ENCODE measurements around the gene AFG3L2.

GRCh38 chr18:12346240-12346565 is 30.8 kb downstream of the AFG3L2 start:
- TF ChIP-seq EZH2phosphoT487 (IDR thresholded peaks at IDR 0.05; ENCODE audit: low read depth, severe bottlenecking, unreplicated experiment), result no peak
- TF ChIP-seq CTCF (IDR thresholded peaks at IDR 0.05; ENCODE audit: poor library complexity), result no peak
- TF ChIP-seq EZH2 (IDR thresholded peaks at IDR 0.05; ENCODE audit: borderline replicate concordance), result no peak
